ENCODE data around the gene NPPB. TPM values are rescaled to one million over a fixed set of nuclear protein-coding genes. Genes with fewer than 3 reads are reported as not detected.
"Not testable (repeated sequence)": the region's sequence is repeated elsewhere in the genome, so short reads cannot be mapped to it uniquely, and the experiment has no call there.

The NPPB gene
- total RNA-seq, 2 experiments from 2014 or later, result not detected

DNA sequence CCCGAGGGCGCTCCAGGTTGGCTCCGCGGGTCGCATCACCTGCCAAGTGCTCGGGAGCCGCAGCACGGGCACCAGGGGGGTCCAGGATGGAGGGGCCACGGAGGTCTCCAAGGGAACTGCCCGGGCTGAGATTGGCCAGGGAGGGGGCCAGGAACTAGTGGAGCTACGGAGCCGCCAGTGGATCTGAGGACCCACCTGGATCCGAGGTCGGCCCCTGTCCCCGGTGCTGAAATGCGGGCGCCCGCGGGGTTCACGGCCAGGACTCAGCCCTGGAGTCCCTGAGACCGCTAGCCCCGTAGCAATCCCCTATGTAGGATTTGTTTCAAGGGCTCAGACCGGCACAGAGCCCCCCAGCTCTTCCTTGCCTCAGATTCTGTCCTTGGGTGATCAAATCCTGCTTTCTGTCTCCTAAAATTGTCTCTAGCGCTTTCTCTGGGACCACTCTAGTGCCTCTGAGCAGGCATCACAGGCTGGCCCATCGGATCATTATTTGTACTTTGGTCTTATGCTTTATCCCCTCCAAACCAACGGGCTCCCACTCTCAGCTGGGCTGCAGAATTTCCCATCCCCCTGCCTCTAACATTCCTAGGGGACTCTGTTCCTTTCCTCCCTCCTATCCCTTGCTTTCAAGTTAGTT lies 40.2 kb upstream of the NPPB start:
- Histone ChIP-seq H2AFZ (ENCODE audit: low read length) (no peak overlapping the region), H3K9me3 (ENCODE audit: low read length) (no peaks in the 10 kb centered on the region), H3K36me3 (ENCODE audit: insufficient read depth, low read length) (no peaks in the 10 kb centered on the region), H4K20me1 (ENCODE audit: insufficient read depth, low read length) (no peaks in the 10 kb centered on the region), H3K9me2 (ENCODE audit: insufficient read depth, low read length) (no peaks in the 10 kb centered on the region), H3K27ac (ENCODE audit: low read depth, low read length, poor library complexity, severe bottlenecking) (no peak overlapping the region), H3K4me2 (ENCODE audit: low read length) (no peak overlapping the region), H3K79me2 (ENCODE audit: insufficient read depth, low read depth, low read length) (no peaks in the 10 kb centered on the region), H3K4me1 (ENCODE audit: insufficient read depth, low read length, poor library complexity, severe bottlenecking) (peaks cover 10% of the 10 kb centered on the region), H3K4me3 (ENCODE audit: low read depth, low read length, poor library complexity, severe bottlenecking) (no peak overlapping the region)
- TF ChIP-seq CTCF (conservative IDR thresholded peaks at IDR 0.05; ENCODE audit: low read length), result no peak
- no peak for TF ChIP-seq EZH2phosphoT487 (IDR thresholded peaks at IDR 0.05; ENCODE audit: borderline replicate concordance, low read depth, low read length)
- DNase-seq (ENCODE audit: low spot score), result no peak
- ChIA-PET CTCF (ENCODE audit: unreplicated experiment) (no interaction called here), POLR2A (interaction anchor here (0.6 to 1.6 kb wide), 3 partner anchors 9 to 28 kb away, joined by 3 to 5 read pairs (median 5); no protein-coding TSS in a partner anchor)
- BruUV-seq (replicated peaks), result no TSS peak
- intact Hi-C loops (cut with micrococcal nuclease; ENCODE audit: unreplicated experiment), result no loop called here

- CTCF ChIA-PET (ENCODE audit: unreplicated experiment), result no interaction called here
- H3K36me3 ChIP-seq (ENCODE audit: insufficient read depth, low read length), result no peaks in the 10 kb centered on the region
- DNase-seq (ENCODE audit: low spot score), result no peak
- H3K4me2 ChIP-seq (ENCODE audit: low read length), result no peak overlapping the region
- no TSS peak for BruUV-seq (replicated peaks)
- no peaks in the 10 kb centered on the region for H4K20me1 ChIP-seq (ENCODE audit: insufficient read depth, low read length)
- TF ChIP-seq EZH2phosphoT487 (IDR thresholded peaks at IDR 0.05; ENCODE audit: borderline replicate concordance, low read depth, low read length) (no peak), CTCF (conservative IDR thresholded peaks at IDR 0.05; ENCODE audit: low read length) (no peak)
- H2AFZ ChIP-seq (ENCODE audit: low read length), result no peak overlapping the region
- no peaks in the 10 kb centered on the region for H3K9me3 ChIP-seq (ENCODE audit: low read length)
- intact Hi-C loops (cut with micrococcal nuclease; ENCODE audit: unreplicated experiment), result no loop called here
- no peaks in the 10 kb centered on the region for H3K9me2 ChIP-seq (ENCODE audit: insufficient read depth, low read length)
- POLR2A ChIA-PET, result interaction anchor here (0.6 to 1.6 kb wide), 4 partner anchors 10 to 179 kb away, joined by 3 to 5 read pairs (median 4); no protein-coding TSS in a partner anchor
- peaks cover 10% of the 10 kb centered on the region for H3K4me1 ChIP-seq (ENCODE audit: insufficient read depth, low read length, poor library complexity, severe bottlenecking)
- H3K4me3 ChIP-seq (ENCODE audit: low read depth, low read length, poor library complexity, severe bottlenecking), result no peak overlapping the region
- H3K79me2 ChIP-seq (ENCODE audit: insufficient read depth, low read depth, low read length), result no peaks in the 10 kb centered on the region
- H3K27ac ChIP-seq (ENCODE audit: low read depth, low read length, poor library complexity, severe bottlenecking), result no peak overlapping the region
Measured at GRCh38 chr1:11898086-11898785, 39.5 kb upstream of the NPPB start.

GRCh38 chr1:11894501-11894900 lies 35.8 kb upstream of the NPPB start:
- H3K36me3 ChIP-seq (ENCODE audit: insufficient read depth, low read length); H2AFZ ChIP-seq (ENCODE audit: low read length); POLR2A ChIA-PET; H3K9me2 ChIP-seq (ENCODE audit: insufficient read depth, low read length); BruUV-seq (replicated peaks); CTCF ChIA-PET (ENCODE audit: unreplicated experiment); H3K4me3 ChIP-seq (ENCODE audit: low read depth, low read length, poor library complexity, severe bottlenecking); H3K4me1 ChIP-seq (ENCODE audit: insufficient read depth, low read length, poor library complexity, severe bottlenecking); H4K20me1 ChIP-seq (ENCODE audit: insufficient read depth, low read length); H3K27ac ChIP-seq (ENCODE audit: low read depth, low read length, poor library complexity, severe bottlenecking); H3K9me3 ChIP-seq (ENCODE audit: low read length); H3K4me2 ChIP-seq (ENCODE audit: low read length); H3K79me2 ChIP-seq (ENCODE audit: insufficient read depth, low read depth, low read length); DNase-seq (ENCODE audit: low spot score): not testable (repeated sequence)
- intact Hi-C loops (cut with micrococcal nuclease; ENCODE audit: unreplicated experiment), result loop anchor here (1.0 kb wide), 2 partner anchors 52 to 56 kb away; no protein-coding TSS in a partner anchor

Data from OCI-LY7 (cell line).